Activated naive CD8-positive, alpha-beta T cell treated with anti-CD3 and anti-CD28 coated beads, Interleukin-2, amount 50 U/mL, for 24 hours (primary cell): ENCODE measurements around the gene RTN4RL2.

Experiments
- ATAC-seq: fragments of 150-1000 bp; cut with Tn5 transposase; one replicate; pipeline ENCODE4 v1.10.0; 2021
- DNase-seq: peaks from one replicate; pipeline ENCODE4 v3.0.0; 2021
- H3K27ac Mint-ChIP-seq: one replicate; pipeline ENCODE4 v1.8.0; 2021; ENCODE audit warnings: mild to moderate bottlenecking, mixed read lengths
- H3K27me3 Mint-ChIP-seq: one replicate; pipeline ENCODE4 v1.8.0; 2021; ENCODE audit warnings: mixed read lengths
- H3K36me3 Mint-ChIP-seq: one replicate; pipeline ENCODE4 v1.8.0; 2021; ENCODE audit warnings: low read depth, mixed read lengths
- H3K4me1 Mint-ChIP-seq: one replicate; pipeline ENCODE4 v1.8.0; 2021; ENCODE audit warnings: mixed read lengths
- H3K4me3 Mint-ChIP-seq: one replicate; pipeline ENCODE4 v1.8.0; 2021; ENCODE audit warnings: mild to moderate bottlenecking, moderate library complexity, mixed read lengths
- H3K9me3 Mint-ChIP-seq: one replicate; pipeline ENCODE4 v1.8.0; 2021; ENCODE audit warnings: mixed read lengths

Gene RTN4RL2

DNA sequence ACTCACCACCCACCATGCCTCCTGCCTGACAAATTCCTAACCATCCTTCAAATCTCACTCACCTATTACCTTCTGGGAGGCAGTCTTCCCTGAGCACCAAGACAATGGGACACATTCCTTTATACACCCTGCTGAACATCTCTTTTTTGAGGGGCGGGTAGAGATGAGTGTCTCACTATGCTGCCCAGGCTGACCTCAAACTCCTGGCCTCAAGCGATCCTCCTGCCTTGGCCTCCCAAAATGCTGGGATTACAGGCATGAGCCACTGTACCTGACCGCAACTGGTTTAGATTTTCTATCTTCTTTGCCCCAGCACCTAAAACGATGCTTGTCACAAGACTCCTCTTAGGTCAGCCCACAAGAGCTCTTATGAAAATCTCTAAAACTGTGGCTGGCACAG, 63.1 kb downstream of the RTN4RL2 start:
- H3K4me1 Mint-ChIP-seq: peaks cover 7% of the 10 kb centered on the region
- no peak overlapping the region for H3K27ac Mint-ChIP-seq
- no peaks in the 10 kb centered on the region for H3K9me3 Mint-ChIP-seq
- DNase-seq: no peak
- H3K27me3 Mint-ChIP-seq: no peaks in the 10 kb centered on the region
- ATAC-seq: no peak
- H3K36me3 Mint-ChIP-seq: peaks cover 13% of the 10 kb centered on the region
- H3K4me3 Mint-ChIP-seq: no peak overlapping the region
